Suprapubic skin (tissue), 3 donors: ENCODE results near the gene RNF34.

ENCODE experiments used
- CTCF ChIP-seq, 2 donors: fragments of 200-600 bp in 1 of 2; fragments of 450-650 bp in 1 of 2; sonication (generic) in 1 of 2; IDR thresholded peaks; one replicate each; pipeline ENCODE4 v1.5.1; 2016 to 2019; ENCODE audit warnings: antibody characterized with exemption in 2 of 2, mild to moderate bottlenecking in 1 of 2, moderate library complexity in 1 of 2
- EP300 ChIP-seq: sonication (generic); formaldehyde crosslinking; IDR thresholded peaks from one replicate; pipeline ENCODE4 v1.6.1; 2017; ENCODE audit warnings: antibody characterized with exemption
- POLR2A ChIP-seq, 2 donors: fragments of 450-650 bp; IDR thresholded peaks; one replicate each; pipeline ENCODE4 v1.6.1; 2017; ENCODE audit warnings: antibody characterized with exemption in 2 of 2, mild to moderate bottlenecking in 2 of 2, moderate library complexity in 2 of 2

DNA sequence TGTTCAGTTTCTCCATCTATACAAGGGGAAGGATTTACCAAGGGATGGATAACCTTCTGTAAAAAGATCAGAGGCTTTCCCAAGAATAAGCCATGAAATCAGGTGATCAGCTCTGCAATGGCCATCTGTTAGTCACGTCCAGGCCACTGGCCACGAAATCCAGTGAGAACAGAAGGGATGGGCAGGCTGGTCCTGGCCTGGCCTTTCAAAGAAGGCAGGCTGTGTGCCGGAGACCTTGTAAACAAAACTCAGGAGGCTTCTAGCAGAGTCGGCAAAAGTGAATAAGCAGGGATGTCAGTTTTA is 68.5 kb downstream of the RNF34 start:
- TF ChIP-seq CTCF (IDR thresholded peaks at IDR 0.05) (no peak), POLR2A (IDR thresholded peaks at IDR 0.05) (no peak), EP300 (no peak)
